ENCODE data around the gene MYL12B. TPM values are rescaled to one million over a fixed set of nuclear protein-coding genes. Genes with fewer than 3 reads are reported as not detected.

MYL12B gene
- total RNA-seq, 1 donor from 2014 or later, result 305 TPM

DNA sequence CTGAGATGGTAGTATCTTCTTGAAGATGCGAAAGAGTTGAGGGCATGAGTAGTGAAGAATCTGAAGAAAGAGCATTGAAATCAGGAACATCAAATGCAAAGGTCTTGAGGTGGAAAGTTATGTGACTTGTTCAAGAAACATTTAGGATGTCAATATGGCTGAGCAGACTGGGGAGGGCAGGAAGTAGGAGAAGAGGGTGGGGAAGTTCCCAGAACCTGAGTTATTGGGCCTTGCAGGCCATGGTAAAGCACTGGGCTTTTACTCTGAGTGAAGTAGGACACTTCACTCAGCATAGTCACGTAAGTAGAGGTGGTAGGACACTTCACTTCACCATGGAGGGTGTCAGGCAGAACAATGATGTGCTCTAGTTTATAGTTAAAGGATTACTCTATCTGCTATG lies 26.1 kb upstream of the MYL12B start:
- intact Hi-C loops (cut with micrococcal nuclease), result no loop called here

DNA sequence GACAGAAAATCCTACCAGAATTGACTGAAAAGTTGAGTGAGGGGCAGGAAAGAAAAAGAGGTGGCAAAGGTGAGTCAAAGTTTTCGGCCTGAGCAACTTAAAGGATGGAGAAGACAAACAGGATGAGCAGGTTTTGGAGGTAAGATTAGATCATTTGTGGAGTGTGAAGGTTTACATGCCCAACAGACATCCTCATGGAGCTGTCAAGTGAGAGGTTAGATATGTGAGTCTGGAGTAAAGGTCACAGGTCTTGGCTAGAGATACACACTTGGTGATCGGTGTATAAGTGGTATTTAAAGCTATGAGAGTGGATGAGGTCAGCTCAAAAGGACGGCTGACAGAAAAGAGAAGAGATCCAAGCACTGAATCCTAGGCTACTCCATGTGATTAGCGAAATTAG lies 25.5 kb upstream of the MYL12B start:
- intact Hi-C loops (cut with micrococcal nuclease), result no loop called here

DNA sequence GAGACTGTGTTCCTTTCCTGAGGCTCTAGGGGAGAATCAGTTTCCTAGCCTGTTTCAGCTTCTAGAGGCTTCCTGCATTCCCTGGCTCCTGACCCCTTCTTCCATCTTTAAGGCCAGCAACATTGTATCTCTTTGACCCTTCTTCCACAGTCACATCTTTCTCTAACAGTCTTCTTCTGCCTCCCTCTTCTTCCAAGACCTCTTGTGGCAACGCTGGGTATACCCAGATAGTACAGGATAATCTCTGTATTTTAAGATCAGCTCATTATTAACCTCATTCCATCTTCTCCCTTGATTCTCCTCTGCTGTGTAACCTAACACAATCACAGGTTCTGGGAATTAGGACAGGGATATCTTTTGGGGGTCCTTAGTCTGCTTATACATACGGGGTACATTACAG lies 23.2 kb upstream of the MYL12B start:
- intact Hi-C loops (cut with micrococcal nuclease), result no loop called here

DNA sequence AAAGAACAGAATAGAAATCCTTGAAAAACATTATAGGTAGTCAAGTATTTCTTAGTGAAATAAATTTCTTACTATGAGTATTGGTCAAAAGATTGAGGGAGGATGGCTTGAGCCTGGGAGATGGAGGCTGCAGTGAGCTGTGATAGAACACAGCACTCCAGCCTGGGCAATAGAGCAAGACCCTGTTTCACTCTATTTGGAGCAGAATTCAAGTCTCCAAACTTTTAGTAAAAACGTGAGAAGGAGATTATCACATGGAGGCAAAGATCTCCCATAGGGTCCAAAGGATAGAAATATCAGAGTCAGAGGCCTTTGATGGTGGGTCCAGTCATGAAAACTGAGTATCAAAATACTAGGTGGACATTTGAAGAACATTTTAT lies 16.8 kb upstream of the MYL12B start:
- intact Hi-C loops (cut with micrococcal nuclease), result no loop called here

DNA sequence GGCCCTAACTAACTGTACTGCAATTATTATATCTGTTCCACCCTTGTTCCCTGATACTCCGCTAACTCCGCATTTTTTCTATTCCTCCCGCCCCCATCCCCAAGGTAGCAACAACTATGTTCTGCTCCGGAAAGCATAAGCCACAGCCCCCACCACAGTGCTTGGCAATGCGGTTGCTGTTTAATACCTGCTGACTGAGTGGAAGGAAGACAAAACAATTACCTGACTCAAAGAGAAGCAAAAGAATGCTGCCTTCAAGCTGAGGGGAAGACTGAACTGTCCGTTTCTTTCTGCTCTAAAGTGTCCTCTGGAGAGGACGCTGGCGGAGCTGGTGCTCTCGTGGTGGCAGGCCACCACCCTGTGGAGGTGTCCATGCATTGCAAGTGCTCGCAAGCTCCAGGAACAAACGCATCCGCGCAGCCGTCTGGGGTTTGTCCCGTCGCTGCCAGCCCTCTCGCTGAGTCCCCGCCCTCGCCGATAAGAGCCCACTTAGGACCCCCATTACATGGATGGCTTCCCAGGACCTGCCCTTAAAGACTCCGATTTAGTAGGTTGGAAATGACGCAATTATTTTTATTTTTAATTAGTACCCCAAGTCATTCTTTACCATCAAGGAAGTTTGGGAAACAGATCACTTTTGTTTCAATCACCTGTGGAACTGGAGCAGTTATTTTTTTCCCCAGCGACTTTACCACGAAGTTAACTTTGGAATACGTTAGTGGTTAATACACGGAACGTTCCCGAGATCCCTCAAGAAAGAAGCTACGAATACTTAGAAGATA lies 15.9 kb upstream of the MYL12B start:
- intact Hi-C loops (cut with micrococcal nuclease), result loop anchor here (1.0 kb wide), 8 partner anchors 95 to 314 kb away; no protein-coding TSS in a partner anchor

DNA sequence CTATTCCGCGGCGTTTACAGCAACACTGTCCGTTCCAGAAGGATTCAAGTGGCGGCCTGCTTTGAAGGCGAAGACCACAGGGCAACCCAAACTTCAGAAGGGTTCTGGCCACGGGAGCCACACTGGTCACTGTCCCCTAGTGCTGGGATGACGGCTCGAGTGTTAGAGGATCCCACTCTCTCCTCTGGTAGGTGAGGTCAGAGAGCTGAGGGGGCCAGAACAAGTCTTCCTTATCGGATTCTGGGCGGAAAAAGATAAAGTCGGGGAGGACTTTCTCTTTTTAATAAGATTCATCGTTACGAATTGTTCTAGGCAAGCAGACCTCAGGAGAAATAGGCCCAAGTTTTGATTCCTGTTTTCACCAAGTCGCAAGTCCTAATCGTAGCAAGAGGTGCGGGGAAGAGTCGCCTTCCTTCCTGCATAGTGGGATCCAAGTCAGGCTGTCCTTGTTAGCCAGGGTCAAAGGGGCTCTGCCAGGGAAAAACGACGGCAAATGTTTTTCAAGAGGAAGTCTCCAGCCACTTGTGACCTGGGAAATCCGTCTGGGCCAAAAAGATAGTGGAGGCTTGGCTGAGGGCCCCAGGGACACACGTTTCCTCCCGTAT lies 15.2 kb upstream of the MYL12B start:
- intact Hi-C loops (cut with micrococcal nuclease), result loop anchor here (1.0 kb wide), 20 partner anchors 15 to 1992 kb away; partner anchors contain the start of genes LPIN2, METTL4, NDC80 and SMCHD1

DNA sequence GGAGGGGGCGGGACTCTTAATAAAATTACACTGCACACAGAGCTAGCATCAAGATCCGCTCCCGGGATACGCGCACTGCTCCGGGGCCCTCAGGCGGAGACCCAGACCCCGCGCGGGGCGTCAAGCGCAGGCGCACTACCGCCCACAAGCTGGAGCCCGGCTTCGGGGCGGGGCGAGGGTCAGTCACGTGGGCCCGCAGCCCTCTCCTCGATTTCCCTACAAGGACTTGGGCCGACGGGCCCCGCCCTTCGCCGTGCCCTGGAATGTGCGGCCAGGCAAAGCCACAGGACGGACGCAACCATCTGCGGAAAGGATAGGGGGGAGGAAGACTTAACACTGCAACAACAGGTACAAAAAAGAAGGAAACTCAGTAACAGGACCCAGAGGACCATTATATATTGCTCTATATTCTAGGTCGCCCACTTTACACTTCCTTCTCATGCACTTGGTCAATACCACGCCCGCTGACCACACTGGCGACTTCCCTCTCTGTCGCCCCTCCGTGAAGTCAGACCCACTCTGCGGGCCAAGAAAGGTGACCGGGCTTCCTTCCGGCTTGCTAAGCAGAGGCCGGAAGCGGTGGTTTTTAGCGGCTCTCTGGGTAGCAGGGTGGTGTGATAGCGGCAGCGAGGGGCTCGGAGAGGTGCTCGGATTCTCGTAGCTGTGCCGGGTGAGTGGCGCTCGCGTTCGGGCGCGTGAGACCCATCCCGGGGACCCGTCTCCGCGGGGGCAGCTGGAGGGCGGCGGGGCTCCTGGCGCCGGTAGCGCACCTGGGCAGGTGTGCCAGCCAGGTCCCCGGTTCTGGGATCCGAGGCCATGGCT lies 14.5 kb upstream of the MYL12B start, which contains the start of gene MYL12A:
Gene MYL12A (plus strand): TSS at position 562 of the 822 bp plus-strand sequence. CDS start 5,447 bp downstream, outside the sequence.
- intact Hi-C loops (cut with micrococcal nuclease), result loop anchor here (1.0 kb wide), 12 partner anchors 14 to 1991 kb away; partner anchors contain the start of genes LPIN2, METTL4, NDC80 and SMCHD1

DNA sequence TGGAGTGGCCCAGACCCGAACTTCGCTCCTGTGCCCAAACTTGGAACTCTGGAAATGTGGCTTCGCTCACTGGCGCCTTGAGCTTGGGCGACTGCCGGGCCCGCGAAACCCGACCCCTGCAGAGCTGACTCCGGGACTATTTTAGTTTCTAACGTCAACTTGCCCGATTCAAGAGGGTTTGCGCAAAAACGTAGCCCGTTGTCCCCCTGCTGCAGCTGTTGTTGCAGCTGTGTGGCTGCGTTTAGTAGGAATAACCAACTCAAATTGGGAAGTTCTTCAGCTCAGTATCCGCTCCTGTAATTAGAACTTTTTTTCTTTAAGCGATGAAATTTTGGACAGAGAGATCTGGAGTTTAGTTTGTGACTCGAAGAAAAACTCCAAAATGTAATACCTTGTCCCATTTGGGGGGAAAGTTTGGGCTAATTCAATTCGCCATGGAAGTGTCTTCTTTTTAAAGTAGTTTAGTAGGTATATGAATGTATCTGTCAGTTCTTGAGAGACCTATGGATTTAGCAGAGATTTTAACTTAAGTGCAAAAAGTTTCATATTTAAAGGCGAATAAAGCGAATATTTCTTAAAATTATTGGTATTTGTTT lies 13.8 kb upstream of the MYL12B start:
- intact Hi-C loops (cut with micrococcal nuclease), result no loop called here

DNA sequence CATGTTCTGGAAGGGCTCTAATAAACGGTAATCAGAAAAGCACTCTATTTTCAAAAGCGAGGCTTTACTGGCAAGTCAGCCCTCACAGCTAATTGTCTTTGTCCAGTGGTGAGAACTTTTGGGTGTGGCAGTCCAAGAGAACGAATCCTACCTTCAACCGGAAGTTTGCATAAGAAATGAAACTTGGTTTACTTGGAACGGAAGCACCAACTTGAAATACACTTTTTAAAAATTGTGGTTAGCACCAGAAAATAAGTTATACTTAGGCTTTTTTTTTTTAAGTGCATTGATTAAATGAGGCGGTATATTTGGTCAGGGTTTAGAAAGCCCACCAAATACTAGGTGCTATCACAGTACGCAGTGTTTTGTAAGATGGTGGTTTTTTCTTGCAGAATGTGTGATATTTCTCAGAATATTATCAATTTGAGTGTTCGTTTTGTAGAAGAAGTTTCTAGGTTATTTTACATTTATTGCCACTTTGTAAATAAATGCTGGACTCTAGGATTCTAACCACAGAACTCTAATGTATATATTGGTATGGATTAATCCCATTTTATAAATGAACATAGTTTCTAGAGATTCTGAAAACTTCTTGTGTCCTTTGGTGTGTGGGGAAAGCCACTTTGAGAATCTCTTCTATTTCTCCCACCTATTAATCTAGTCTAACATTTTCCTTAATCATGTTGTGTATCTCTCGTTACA lies 13.1 kb upstream of the MYL12B start:
- intact Hi-C loops (cut with micrococcal nuclease), result no loop called here

DNA sequence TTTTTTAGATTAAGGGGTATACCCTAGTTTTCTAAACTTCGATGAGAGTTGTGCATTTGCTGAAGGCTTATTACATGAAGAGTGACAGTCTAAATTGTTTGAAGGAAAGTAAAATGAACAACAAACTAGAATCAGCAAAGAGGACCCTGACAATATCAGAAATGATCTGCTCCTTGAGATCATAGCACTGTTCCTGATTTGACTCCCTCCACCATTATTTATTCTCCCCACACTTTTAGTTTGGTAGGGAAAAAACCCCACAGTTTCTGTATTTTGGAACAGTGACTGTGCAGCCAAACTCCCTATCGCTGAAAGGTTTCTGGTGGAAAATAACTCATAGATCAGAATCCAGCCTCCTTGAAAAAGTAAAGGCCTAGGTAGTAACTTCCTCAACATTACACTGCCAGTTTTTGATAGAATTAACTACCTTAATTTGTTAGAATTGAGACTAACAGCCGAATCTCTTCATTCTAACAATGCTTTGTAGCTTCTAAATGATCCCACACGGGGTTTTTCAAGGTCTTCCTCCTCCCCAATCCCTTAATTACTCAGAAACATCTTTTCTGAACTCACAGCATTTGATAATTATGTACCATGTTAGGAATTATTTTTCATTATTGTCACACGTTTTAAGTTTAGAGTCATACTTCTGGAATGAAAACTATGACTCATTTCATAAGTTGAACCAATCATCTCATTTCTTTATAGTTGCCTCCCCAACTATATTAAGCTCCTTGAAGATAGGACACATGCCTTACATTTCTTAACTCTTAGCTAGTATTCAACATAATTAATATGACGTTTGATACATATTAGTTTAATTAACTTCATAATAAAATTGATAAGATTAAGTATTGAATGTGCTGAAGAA lies 11.5 kb upstream of the MYL12B start:
- intact Hi-C loops (cut with micrococcal nuclease), result no loop called here

DNA sequence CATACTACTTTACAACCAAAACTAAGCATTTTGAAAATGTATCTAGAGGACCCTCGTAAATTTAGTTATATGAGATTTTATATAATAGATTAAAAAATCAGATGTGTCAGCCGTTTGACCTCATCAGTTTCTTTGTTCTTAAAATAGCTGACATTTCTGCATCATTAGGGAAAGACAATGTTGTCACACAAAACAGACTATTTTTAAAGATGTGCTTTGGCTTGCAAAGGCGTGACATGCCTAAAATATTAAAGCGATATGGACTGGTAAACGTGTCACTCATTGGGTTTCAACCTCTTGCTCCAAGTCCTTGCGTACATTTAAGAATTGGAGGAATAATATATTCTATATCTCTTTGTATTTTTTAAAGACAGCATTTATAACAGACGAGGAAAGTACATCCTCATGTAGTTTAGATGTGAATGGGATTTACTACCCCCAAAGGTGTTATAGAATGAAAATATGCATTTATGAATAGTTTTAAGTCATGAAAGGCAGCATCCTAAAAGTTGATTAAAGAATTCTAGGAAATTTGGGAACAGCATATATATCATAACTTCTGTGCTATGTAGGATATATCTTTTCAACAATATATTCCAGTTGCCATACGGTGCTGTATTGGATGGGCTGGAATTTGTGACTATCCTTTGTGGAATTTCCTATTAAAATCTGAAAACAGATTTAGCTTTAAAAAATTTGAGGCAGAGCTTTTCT lies 10.5 kb upstream of the MYL12B start:
- intact Hi-C loops (cut with micrococcal nuclease), result no loop called here

DNA sequence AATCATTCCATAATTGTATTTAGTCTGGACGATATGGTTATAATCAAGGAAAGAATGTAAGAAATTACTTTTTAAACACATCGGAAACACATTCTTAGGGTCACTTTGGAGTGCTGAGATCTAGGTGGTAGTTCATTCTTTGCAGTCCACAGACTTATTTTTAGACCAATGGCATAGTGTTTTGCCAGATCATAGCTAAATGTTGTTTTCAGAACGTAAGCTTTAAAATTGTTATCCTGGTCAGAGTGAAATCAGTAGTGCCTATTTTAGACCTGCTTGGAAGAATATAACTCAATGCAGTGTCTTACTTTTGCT lies 10.0 kb upstream of the MYL12B start:
- intact Hi-C loops (cut with micrococcal nuclease), result no loop called here

DNA sequence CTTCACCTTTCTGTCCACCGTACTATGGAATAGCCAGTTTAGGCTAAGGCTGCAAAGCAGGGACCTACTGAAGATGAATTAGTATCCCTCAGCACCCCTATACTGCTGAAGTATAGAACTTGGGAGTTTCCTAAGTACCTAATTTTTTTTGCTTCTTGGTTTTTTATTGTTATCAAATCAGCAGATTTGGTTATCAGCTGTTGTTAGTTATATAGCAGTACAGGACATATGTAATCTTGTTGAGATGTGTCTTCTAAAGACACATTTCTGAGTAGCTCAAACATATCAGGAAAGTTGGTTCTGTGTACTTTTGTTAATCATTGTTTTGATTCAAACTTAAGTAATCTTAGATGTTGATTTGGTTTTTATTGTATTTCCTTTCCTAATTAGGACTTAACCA lies 9.1 kb upstream of the MYL12B start:
- intact Hi-C loops (cut with micrococcal nuclease), result no loop called here

DNA sequence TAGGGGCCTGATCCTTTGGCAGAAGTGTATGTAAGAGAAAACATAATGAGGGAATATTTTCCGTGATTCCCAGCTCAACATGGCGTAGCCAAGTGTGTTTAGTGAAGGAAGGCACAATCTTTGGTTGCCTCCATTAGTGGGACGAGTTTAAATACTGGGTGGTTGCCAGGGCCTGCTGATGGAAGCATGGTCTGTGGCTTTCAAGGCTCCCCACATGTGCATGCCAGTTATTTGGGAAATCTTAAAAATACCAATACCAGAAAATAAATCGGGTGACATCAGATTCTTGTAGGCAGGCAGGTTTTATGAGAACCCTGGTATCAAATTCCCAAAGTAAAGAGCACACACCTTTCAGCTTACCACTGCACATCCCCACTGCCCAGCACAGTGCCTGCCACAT lies 7.2 kb upstream of the MYL12B start:
- intact Hi-C loops (cut with micrococcal nuclease), result no loop called here

DNA sequence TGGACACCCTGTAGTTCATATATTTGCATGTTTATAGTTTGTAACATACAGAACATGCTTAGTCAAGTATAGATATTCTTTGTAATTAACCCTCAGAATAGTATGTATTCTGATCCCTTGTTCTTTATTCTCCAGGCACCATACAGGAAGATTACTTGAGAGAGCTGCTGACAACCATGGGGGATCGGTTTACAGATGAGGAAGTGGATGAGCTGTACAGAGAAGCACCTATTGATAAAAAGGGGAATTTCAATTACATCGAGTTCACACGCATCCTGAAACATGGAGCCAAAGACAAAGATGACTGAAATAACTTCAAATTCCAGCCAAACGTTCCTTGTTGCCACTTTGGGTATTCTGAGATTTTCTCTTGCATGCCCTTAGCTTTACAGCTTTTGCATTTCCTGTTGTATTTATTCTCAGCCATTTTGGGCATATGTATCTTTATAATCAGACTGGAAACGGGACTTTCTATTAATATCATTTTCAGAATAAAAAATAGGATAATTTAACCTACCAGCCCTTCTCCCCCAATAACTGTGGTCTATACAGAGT lies 6.2 kb upstream of the MYL12B start:
- intact Hi-C loops (cut with micrococcal nuclease), result no loop called here

DNA sequence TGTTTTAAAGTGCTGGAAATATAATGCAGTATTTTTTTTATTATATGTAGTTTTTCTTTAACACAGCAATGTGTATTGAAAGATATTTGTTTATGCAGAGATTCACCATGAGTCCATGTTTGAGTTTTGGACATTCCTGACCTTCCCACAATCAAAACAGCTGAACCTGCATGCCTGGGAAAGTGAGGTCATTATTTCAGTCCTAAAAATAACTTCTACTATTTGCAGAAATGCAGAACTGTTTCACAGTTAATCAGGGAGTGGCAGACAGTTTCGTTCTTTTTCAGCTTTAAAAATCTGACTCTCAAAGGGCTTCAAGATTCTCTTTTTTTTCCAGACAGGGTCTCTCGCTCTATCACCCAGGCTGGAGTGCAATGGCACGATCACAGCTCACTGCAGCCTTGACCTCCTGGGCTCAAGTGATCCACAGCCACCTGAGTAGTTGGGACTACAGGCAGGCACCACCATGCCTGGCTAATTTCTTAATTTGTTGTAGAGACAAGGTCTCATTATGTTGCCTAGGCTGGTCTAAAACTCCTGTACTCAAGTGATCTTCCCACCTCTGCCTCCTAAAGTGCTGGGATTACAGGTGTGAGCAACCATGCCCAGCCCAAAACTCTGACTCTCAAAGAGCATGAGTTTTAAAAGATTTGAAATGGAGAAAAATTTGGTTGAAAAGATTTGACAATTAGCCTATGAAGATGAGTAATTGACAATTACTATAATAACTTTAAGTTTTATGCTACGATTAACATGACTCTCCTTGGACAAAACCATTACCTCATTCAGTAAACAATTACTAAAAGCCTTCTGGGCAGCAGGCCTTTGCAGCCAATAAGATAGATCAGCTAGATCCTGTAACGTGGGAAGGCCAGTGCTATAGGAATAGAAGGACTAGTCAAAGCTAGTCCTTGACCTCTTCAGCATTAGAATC lies 5.0 kb upstream of the MYL12B start:
- intact Hi-C loops (cut with micrococcal nuclease), result no loop called here

DNA sequence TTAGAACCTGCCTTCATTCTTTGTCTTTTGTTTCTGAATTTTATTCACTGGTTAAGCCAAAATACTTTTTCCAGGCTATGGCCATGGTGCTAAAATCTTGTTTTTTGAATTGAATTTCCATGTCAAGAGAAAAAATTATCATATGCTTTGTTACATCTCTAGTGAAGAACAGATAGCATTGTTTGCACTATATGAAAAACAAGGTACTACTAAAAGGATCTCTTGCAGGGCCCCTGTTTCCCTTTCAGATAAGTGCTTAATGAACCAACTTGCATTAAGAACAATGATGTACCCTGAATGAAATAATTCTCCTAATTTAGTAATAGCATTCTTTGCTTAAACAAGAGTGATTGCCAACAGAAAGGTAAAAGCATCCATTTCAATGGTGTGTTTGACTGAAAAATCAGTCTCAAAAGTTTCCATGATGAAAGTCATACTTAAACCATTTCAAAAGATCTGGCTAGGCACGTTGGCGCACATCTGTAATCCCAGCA lies 4.3 kb upstream of the MYL12B start:
- intact Hi-C loops (cut with micrococcal nuclease), result no loop called here

DNA sequence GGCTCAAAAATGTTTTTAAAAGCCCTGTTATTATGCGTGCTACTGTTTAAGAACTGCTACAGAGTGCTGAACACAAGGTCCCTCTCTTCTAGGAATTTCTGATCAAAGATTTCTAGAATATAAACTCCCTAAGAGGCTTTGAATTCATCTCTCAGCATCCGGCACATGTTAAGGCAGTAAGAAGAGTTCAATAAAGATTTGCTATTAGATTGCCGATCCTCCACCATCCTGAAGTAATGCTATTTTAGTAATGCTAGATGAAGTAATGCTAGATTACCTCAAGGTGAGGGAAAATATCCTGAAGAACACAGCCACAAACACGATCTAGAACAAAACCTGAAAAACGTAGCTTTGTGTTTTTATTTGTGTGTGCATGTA lies 949 bp upstream of the MYL12B start:
- intact Hi-C loops (cut with micrococcal nuclease), result loop anchor here (1.0 to 5.0 kb wide), 8 partner anchors 14 to 1976 kb away; partner anchors contain the start of genes METTL4, MYL12A and NDC80

All from T-helper 1 cell treated with Interleukin-12 subunit alpha and Interleukin-12 subunit beta and Interleukin-4 antibody, amounts not matched to agents 30 ng/mL and 1 ng/mL, for 36 hours (primary cell).